ENCODE measurements around the gene PIP5K1B. TPM values are rescaled to one million over a fixed set of nuclear protein-coding genes. Genes with fewer than 3 reads are reported as not detected.

PIP5K1B gene
- total and polyA plus RNA-seq, 2 of the 13 experiments (the other 11 are each of a cell fraction or from before 2014, with no cell fraction given), result 15.8 to 17.5 TPM

GRCh38 chr9:68704814-68705530 is at the start of gene PIP5K1B (continued):
- TF ChIP-seq XBP1 (CRISPR knock-in tag; IDR thresholded peaks at IDR 0.05) (no peak), ZNF484 (CRISPR knock-in tag; IDR thresholded peaks at IDR 0.05; ENCODE audit: borderline replicate concordance, low read depth) (no peak), HOXA3 (CRISPR knock-in tag; IDR thresholded peaks at IDR 0.05) (0 out of 2 replicates have a peak, but pooled peaks have one; percentile 52), ZNF292 (CRISPR knock-in tag; IDR thresholded peaks at IDR 0.05; ENCODE audit: borderline replicate concordance, low read depth) (peak; percentile 93), RFX5 (IDR thresholded peaks at IDR 0.05; ENCODE audit: low read depth, low read length) (no peak), ZHX2 (IDR thresholded peaks at IDR 0.05; ENCODE audit: low read depth) (no peak), ZHX2 (CRISPR knock-in tag; IDR thresholded peaks at IDR 0.05; ENCODE audit: borderline replicate concordance) (peak; percentile 51; the same call in 1 of the 2 replicates), ZNF567 (CRISPR knock-in tag; IDR thresholded peaks at IDR 0.05; ENCODE audit: borderline replicate concordance) (0 out of 2 replicates have a peak, but pooled peaks have one; percentile 11), ZKSCAN1 (IDR thresholded peaks at IDR 0.05; ENCODE audit: low read length) (no peak), RBM39 (IDR thresholded peaks at IDR 0.05; ENCODE audit: low read depth, low read length, poor library complexity, severe bottlenecking) (peak; percentile 90), PHF21A (CRISPR knock-in tag; IDR thresholded peaks at IDR 0.05) (peak; percentile 11; the same call in 1 of the 2 replicates), ZNF510 (CRISPR knock-in tag; IDR thresholded peaks at IDR 0.05; ENCODE audit: low read depth) (no peak), ZNF75D (CRISPR knock-in tag; IDR thresholded peaks at IDR 0.05; ENCODE audit: borderline replicate concordance) (no peak)
- TF ChIP-seq, protein P1, sequence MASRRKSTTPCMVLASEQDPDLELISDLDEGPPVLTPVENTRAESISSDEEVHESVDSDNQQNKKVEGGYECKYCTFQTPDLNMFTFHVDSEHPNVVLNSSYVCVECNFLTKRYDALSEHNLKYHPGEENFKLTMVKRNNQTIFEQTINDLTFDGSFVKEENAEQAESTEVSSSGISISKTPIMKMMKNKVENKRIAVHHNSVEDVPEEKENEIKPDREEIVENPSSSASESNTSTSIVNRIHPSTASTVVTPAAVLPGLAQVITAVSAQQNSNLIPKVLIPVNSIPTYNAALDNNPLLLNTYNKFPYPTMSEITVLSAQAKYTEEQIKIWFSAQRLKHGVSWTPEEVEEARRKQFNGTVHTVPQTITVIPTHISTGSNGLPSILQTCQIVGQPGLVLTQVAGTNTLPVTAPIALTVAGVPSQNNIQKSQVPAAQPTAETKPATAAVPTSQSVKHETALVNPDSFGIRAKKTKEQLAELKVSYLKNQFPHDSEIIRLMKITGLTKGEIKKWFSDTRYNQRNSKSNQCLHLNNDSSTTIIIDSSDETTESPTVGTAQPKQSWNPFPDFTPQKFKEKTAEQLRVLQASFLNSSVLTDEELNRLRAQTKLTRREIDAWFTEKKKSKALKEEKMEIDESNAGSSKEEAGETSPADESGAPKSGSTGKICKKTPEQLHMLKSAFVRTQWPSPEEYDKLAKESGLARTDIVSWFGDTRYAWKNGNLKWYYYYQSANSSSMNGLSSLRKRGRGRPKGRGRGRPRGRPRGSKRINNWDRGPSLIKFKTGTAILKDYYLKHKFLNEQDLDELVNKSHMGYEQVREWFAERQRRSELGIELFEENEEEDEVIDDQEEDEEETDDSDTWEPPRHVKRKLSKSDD (CRISPR knock-in tag; IDR thresholded peaks at IDR 0.05; ENCODE audit: low read depth), result peak; percentile 72; the same call in 1 of the 2 replicates
- TF ChIP-seq, protein P2, sequence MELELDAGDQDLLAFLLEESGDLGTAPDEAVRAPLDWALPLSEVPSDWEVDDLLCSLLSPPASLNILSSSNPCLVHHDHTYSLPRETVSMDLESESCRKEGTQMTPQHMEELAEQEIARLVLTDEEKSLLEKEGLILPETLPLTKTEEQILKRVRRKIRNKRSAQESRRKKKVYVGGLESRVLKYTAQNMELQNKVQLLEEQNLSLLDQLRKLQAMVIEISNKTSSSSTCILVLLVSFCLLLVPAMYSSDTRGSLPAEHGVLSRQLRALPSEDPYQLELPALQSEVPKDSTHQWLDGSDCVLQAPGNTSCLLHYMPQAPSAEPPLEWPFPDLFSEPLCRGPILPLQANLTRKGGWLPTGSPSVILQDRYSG (CRISPR knock-in tag; IDR thresholded peaks at IDR 0.05), result peak; percentile 86; the same call in 1 of the 2 replicates
- TF ChIP-seq, protein P3, sequence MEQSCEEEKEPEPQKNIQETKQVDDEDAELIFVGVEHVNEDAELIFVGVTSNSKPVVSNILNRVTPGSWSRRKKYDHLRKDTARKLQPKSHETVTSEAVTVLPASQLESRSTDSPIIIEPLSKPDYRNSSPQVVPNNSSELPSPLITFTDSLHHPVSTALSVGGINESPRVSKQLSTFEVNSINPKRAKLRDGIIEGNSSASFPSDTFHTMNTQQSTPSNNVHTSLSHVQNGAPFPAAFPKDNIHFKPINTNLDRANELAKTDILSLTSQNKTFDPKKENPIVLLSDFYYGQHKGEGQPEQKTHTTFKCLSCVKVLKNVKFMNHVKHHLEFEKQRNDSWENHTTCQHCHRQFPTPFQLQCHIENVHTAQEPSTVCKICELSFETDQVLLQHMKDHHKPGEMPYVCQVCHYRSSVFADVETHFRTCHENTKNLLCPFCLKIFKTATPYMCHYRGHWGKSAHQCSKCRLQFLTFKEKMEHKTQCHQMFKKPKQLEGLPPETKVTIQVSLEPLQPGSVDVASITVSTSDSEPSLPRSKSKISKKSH (CRISPR knock-in tag; IDR thresholded peaks at IDR 0.05; ENCODE audit: borderline replicate concordance), result peak; percentile 85; the same call in 1 of the 2 replicates
